Hematopoietic multipotent progenitor cell (in vitro differentiated cells): Measurements from ENCODE around the gene PLA2G2C. TPM values are rescaled to one million over a fixed set of nuclear protein-coding genes. Genes with fewer than 3 reads are reported as not detected.
"Not testable (repeated sequence)": the region's sequence is repeated elsewhere in the genome, so short reads cannot be mapped to it uniquely, and the experiment has no call there.

Source experiments
- DNase-seq, 3 donors: peaks; one replicate each; pipeline ENCODE4 v3.0.0-alpha.2; 2011 to 2015; ENCODE audit warnings: low read depth in 2 of 3, low spot score in 2 of 3
- total RNA-seq: library from RNA; depleted of rRNA; stranded (reverse); fragments of >200 nt; gene quantifications from one replicate; pipeline ENCODE4 v1.2.3, GENCODE V29; 2012

PLA2G2C gene
- total RNA-seq, 1 donor, result not detected

GRCh38 chr1:20138346-20138745, 48.0 kb downstream of the PLA2G2C start:
- no peak for DNase-seq

GRCh38 chr1:20137604-20138003, 48.7 kb downstream of the PLA2G2C start:
- no peak for DNase-seq

- DNase-seq, result no peak
These were observed 49.3 kb downstream of the PLA2G2C start for GRCh38 chr1:20137055-20137454.

- no peak for DNase-seq
These were observed 50.1 kb downstream of the PLA2G2C start for GRCh38 chr1:20136249-20136648.

- no peak for DNase-seq
These were observed 51.3 kb downstream of the PLA2G2C start for GRCh38 chr1:20134995-20135394.

GRCh38 chr1:20130518-20130917, 55.8 kb downstream of the PLA2G2C start:
- not testable (repeated sequence) for DNase-seq

GRCh38 chr1:20126806-20127440, 59.4 kb downstream of the PLA2G2C start:
- no peak for DNase-seq

- DNase-seq, result no peak
These were observed 60.1 kb downstream of the PLA2G2C start for GRCh38 chr1:20126041-20126805.

GRCh38 chr1:20125100-20125499, 61.2 kb downstream of the PLA2G2C start:
- no peak for DNase-seq

GRCh38 chr1:20124456-20125057, 61.8 kb downstream of the PLA2G2C start:
- DNase-seq, result no peak

- peak in 1 of 3 donors; percentile 34 for DNase-seq
These were observed 62.4 kb downstream of the PLA2G2C start for GRCh38 chr1:20123722-20124455.

GRCh38 chr1:20120796-20121195, 65.5 kb downstream of the PLA2G2C start:
- DNase-seq, result no peak

- no peak for DNase-seq
These were observed 67.0 kb downstream of the PLA2G2C start, which contains the start of gene PLA2G2D for GRCh38 chr1:20119347-20119746. PLA2G2D (minus strand) TSS chr1:20119536; CDS start chr1:20119498, 38 bp downstream.

- DNase-seq, result no peak
These were observed 69.1 kb downstream of the PLA2G2C start for GRCh38 chr1:20117236-20117635.

GRCh38 chr1:20115916-20116315, 70.4 kb downstream of the PLA2G2C start:
- DNase-seq, result no peak

GRCh38 chr1:20115479-20115878, 70.8 kb downstream of the PLA2G2C start:
- DNase-seq, result no peak

GRCh38 chr1:20114021-20114648, 72.2 kb downstream of the PLA2G2C start:
- DNase-seq, result no peak
